Measurements from ENCODE around the gene ZDHHC11B.
"Not testable (repeated sequence)": the region's sequence is repeated elsewhere in the genome, so short reads cannot be mapped to it uniquely, and the experiment has no call there.

The ZDHHC11B gene

DNA sequence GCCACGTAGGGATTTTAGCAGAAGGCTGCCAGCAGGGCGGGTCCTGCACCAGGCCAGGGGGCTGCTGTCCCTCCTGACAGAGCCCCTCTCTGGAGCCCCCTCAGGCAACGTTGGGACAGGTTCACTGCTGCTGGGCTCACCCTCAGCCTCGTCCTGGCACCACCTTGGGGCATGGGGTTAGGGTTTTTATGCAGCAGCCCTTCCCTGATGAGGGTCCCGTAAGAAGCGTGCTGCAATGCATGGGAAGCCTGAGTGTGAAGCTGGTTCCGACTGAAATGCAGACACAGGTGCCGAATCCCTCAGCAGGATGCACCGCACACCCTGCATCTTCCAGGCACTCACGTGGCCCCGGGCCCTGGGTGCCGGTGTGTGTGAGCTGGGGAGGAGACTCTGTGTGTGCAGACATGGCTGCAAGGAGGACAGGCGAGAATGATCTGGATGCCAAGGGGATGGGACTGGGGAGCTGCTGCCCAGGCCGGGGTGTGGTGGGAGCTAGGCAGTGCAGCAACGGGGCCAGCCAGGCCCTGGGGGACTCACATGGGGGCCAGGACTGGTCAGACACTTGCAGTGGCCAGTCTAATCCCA lies 27.1 kb downstream of the ZDHHC11B start:
- Histone ChIP-seq H2BK5ac (ENCODE audit: low read length) (peak overlapping the region; percentile 99), H3K18ac (ENCODE audit: low read length) (peak overlapping the region; percentile 99), H3K23ac (ENCODE audit: low read depth, low read length, poor library complexity) (peak overlapping the region; percentile 50), H3K14ac (ENCODE audit: low read length) (peak overlapping the region; percentile 63), H3K79me1 (ENCODE audit: low read depth, low read length) (peaks cover 4% of the 10 kb centered on the region), H3K4me2 (ENCODE audit: insufficient read depth, low read length, poor library complexity, severe bottlenecking) (no peak overlapping the region), H3K27me3 (ENCODE audit: control insufficient read depth in 3 of 3, insufficient read depth in 3 of 3, low read depth in 1 of 3, low read length in 3 of 3) (no peaks in the 10 kb centered on the region), H2BK15ac (ENCODE audit: low read length) (peak overlapping the region; percentile 76), H3K4me1 (ENCODE audit: control insufficient read depth in 2 of 2, insufficient read depth in 1 of 2, low read depth in 1 of 2, low read length in 2 of 2) (peaks cover 27 to 35% of the 10 kb centered on the region in 2 donors), H4K8ac (ENCODE audit: low read depth, low read length) (peak overlapping the region; percentile 98), H3K4me3 (ENCODE audit: low read length in 2 of 2) (no peak overlapping the region), H3K9me3 (replicated peaks in 1 of 2; ENCODE audit: control insufficient read depth in 2 of 2, insufficient read depth in 1 of 2, low read depth in 1 of 2, low read length in 2 of 2) (peaks cover 0 to 3% of the 10 kb centered on the region in 2 donors), H2AK5ac (ENCODE audit: low read depth, low read length) (peak overlapping the region; percentile 94), H3K4ac (ENCODE audit: low read length) (peak overlapping the region; percentile 94), H3K36me3 (replicated peaks in 1 of 2; ENCODE audit: control insufficient read depth in 2 of 2, insufficient read depth in 2 of 2, low read length in 2 of 2) (no peaks in the 10 kb centered on the region), H2AFZ (ENCODE audit: low read length) (no peak overlapping the region), H4K91ac (ENCODE audit: low read depth, low read length, poor library complexity) (peak overlapping the region; percentile 48), H2BK120ac (ENCODE audit: low read depth, low read length) (peak overlapping the region; percentile 99), H2BK12ac (ENCODE audit: low read length) (peak overlapping the region; percentile 99), H3K27ac (replicated peaks; ENCODE audit: low read length) (peak overlapping the region; percentile 17), H3K9ac (ENCODE audit: low read depth, low read length, poor library complexity) (peak overlapping the region; percentile 79)
- WGBS, 2 donors (ENCODE audit: extremely low coverage in 2 of 2, insufficient read length in 2 of 2, insufficient replicate concordance in 1 of 2): no CpG with 5 or more reads among the region's 15 CpGs
- no peak for DNase-seq (ENCODE audit: low spot score)

DNA sequence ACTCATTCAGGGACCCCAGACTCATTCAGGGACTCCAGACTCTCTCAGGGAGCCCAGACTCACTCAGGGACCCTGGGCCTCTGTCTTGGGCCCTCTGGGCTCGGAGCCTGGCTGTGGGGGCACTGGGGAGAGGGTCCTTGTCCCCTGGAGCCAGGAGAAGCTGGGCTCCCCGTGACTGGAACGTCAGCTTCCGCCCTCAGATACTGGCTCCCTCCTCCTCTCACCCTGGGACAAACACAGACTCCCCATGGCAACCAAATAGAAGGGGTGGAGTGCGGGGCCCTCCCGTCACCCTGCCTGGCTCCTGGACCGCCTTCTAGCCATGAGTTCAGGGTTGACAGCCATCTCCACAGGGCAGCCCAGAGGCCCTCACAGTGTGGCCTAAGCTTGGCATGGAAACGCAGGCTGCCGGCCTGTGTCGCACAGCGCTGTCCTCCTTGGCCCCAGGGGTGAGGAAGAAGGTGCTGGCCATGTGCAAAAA lies 27.6 kb downstream of the ZDHHC11B start:
- peak overlapping the region; percentile 69 for H2AFZ ChIP-seq (ENCODE audit: low read length)
- H3K4me2 ChIP-seq (ENCODE audit: insufficient read depth, low read length, poor library complexity, severe bottlenecking): peak overlapping the region; percentile 29
- DNase-seq (ENCODE audit: low spot score): peak; percentile 46
- H2BK12ac ChIP-seq (ENCODE audit: low read length): peak overlapping the region; percentile 97
- H3K27ac ChIP-seq (replicated peaks; ENCODE audit: low read length): peak overlapping the region; percentile 17
- no peak overlapping the region for H4K8ac ChIP-seq (ENCODE audit: low read depth, low read length)
- no peaks in the 10 kb centered on the region for H3K36me3 ChIP-seq (replicated peaks in 1 of 2; ENCODE audit: control insufficient read depth in 2 of 2, insufficient read depth in 2 of 2, low read length in 2 of 2)
- H3K9ac ChIP-seq (ENCODE audit: low read depth, low read length, poor library complexity): peak overlapping the region; percentile 79
- peak overlapping the region; percentile 99 for H2BK120ac ChIP-seq (ENCODE audit: low read depth, low read length)
- H2BK15ac ChIP-seq (ENCODE audit: low read length): peak overlapping the region; percentile 97
- no CpG with 5 or more reads among the region's 11 CpGs for WGBS, 2 donors (ENCODE audit: extremely low coverage in 2 of 2, insufficient read length in 2 of 2, insufficient replicate concordance in 1 of 2)
- peaks cover 0 to 3% of the 10 kb centered on the region in 2 donors for H3K9me3 ChIP-seq (replicated peaks in 1 of 2; ENCODE audit: control insufficient read depth in 2 of 2, insufficient read depth in 1 of 2, low read depth in 1 of 2, low read length in 2 of 2)
- peaks cover 4% of the 10 kb centered on the region for H3K79me1 ChIP-seq (ENCODE audit: low read depth, low read length)
- no peak overlapping the region for H4K91ac ChIP-seq (ENCODE audit: low read depth, low read length, poor library complexity)
- H3K4ac ChIP-seq (ENCODE audit: low read length): peak overlapping the region; percentile 94
- H3K18ac ChIP-seq (ENCODE audit: low read length): peak overlapping the region; percentile 99
- H2AK5ac ChIP-seq (ENCODE audit: low read depth, low read length): peak overlapping the region; percentile 97
- peak overlapping the region; percentile 99 for H2BK5ac ChIP-seq (ENCODE audit: low read length)
- no peak overlapping the region for H3K4me3 ChIP-seq (ENCODE audit: low read length in 2 of 2)
- no peaks in the 10 kb centered on the region for H3K27me3 ChIP-seq (ENCODE audit: control insufficient read depth in 3 of 3, insufficient read depth in 3 of 3, low read depth in 1 of 3, low read length in 3 of 3)
- H3K4me1 ChIP-seq (ENCODE audit: control insufficient read depth in 2 of 2, insufficient read depth in 1 of 2, low read depth in 1 of 2, low read length in 2 of 2): peaks cover 27 to 35% of the 10 kb centered on the region in 2 donors
- peak overlapping the region; percentile 63 for H3K14ac ChIP-seq (ENCODE audit: low read length)
- peak overlapping the region; percentile 50 for H3K23ac ChIP-seq (ENCODE audit: low read depth, low read length, poor library complexity)

DNA sequence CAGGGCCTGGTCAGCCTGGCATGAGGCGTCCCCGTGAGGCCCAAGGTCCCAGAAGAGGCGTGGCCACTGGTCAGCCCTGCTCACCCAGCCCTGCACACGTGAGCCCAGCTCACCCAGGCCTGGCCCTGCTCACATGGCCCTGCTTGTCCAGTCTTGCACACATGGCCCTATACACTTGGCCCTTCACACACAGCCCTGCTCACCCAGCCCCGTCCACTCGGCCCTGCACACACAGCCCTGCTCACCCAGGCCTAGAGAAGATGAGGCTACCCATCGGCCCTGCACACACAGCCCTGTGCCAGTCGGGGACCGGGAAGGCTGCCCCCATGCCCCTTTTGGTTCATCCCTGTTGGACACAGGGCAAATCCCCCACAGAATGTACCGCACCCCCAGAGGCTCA lies 28.4 kb downstream of the ZDHHC11B start:
- H4K8ac ChIP-seq (ENCODE audit: low read depth, low read length): peak overlapping the region; percentile 84
- H3K18ac ChIP-seq (ENCODE audit: low read length): peak overlapping the region; percentile 100
- H2AFZ ChIP-seq (ENCODE audit: low read length): no peak overlapping the region
- H3K9me3 ChIP-seq (replicated peaks in 1 of 2; ENCODE audit: control insufficient read depth in 2 of 2, insufficient read depth in 1 of 2, low read depth in 1 of 2, low read length in 2 of 2): peaks cover 0 to 2% of the 10 kb centered on the region in 2 donors
- no peak overlapping the region for H3K4me3 ChIP-seq (ENCODE audit: low read length in 2 of 2)
- H3K4me1 ChIP-seq (ENCODE audit: control insufficient read depth in 2 of 2, insufficient read depth in 1 of 2, low read depth in 1 of 2, low read length in 2 of 2): peaks cover 27 to 35% of the 10 kb centered on the region in 2 donors
- no CpG with 5 or more reads among the region's 10 CpGs for WGBS, 2 donors (ENCODE audit: extremely low coverage in 2 of 2, insufficient read length in 2 of 2, insufficient replicate concordance in 1 of 2)
- peak overlapping the region; percentile 53 for H3K9ac ChIP-seq (ENCODE audit: low read depth, low read length, poor library complexity)
- no peak for DNase-seq (ENCODE audit: low spot score)
- H3K23ac ChIP-seq (ENCODE audit: low read depth, low read length, poor library complexity): peak overlapping the region; percentile 77
- H3K27ac ChIP-seq (replicated peaks; ENCODE audit: low read length): no peak overlapping the region
- H2BK5ac ChIP-seq (ENCODE audit: low read length): peak overlapping the region; percentile 99
- H3K4ac ChIP-seq (ENCODE audit: low read length): peak overlapping the region; percentile 100
- peak overlapping the region; percentile 97 for H3K14ac ChIP-seq (ENCODE audit: low read length)
- no peaks in the 10 kb centered on the region for H3K36me3 ChIP-seq (replicated peaks in 1 of 2; ENCODE audit: control insufficient read depth in 2 of 2, insufficient read depth in 2 of 2, low read length in 2 of 2)
- H2BK120ac ChIP-seq (ENCODE audit: low read depth, low read length): peak overlapping the region; percentile 95
- H2BK12ac ChIP-seq (ENCODE audit: low read length): peak overlapping the region; percentile 100
- no peaks in the 10 kb centered on the region for H3K27me3 ChIP-seq (ENCODE audit: control insufficient read depth in 3 of 3, insufficient read depth in 3 of 3, low read depth in 1 of 3, low read length in 3 of 3)
- H2AK5ac ChIP-seq (ENCODE audit: low read depth, low read length): peak overlapping the region; percentile 97
- peaks cover 3% of the 10 kb centered on the region for H3K79me1 ChIP-seq (ENCODE audit: low read depth, low read length)
- H3K4me2 ChIP-seq (ENCODE audit: insufficient read depth, low read length, poor library complexity, severe bottlenecking): no peak overlapping the region
- H2BK15ac ChIP-seq (ENCODE audit: low read length): peak overlapping the region; percentile 97
- peak overlapping the region; percentile 68 for H4K91ac ChIP-seq (ENCODE audit: low read depth, low read length, poor library complexity)

DNA sequence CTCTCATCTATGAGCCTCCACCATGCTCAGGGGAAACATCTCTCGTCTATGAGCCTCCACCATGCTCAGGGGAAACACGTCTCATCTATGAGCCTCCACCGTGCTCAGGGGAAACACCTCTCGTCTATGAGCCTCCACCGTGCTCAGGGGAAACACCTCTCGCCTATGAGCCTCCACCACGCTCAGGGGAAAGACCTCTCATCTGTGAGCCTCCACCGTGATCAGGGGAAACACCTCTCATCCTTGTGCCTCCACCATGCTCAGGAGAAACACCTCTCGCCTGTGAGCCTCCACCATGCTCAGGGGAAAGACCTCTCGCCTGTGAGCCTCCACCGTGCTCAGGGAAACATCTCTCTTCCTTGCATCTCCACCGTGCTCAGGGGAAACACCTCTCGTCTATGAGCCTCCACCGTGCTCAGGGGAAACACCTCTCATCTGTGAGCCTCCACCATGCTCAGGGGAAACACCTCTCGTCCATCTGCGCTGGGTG lies 30.3 kb downstream of the ZDHHC11B start:
- H3K23ac ChIP-seq (ENCODE audit: low read depth, low read length, poor library complexity): peak overlapping the region; percentile 0
- H3K4me3 ChIP-seq (ENCODE audit: low read length in 2 of 2); H3K9me3 ChIP-seq (replicated peaks in 1 of 2; ENCODE audit: control insufficient read depth in 2 of 2, insufficient read depth in 1 of 2, low read depth in 1 of 2, low read length in 2 of 2); H2AFZ ChIP-seq (ENCODE audit: low read length); H3K9ac ChIP-seq (ENCODE audit: low read depth, low read length, poor library complexity); H4K91ac ChIP-seq (ENCODE audit: low read depth, low read length, poor library complexity); H3K36me3 ChIP-seq (replicated peaks in 1 of 2; ENCODE audit: control insufficient read depth in 2 of 2, insufficient read depth in 2 of 2, low read length in 2 of 2); H2BK12ac ChIP-seq (ENCODE audit: low read length); H3K4me2 ChIP-seq (ENCODE audit: insufficient read depth, low read length, poor library complexity, severe bottlenecking); H3K27ac ChIP-seq (replicated peaks; ENCODE audit: low read length); H3K27me3 ChIP-seq (ENCODE audit: control insufficient read depth in 3 of 3, insufficient read depth in 3 of 3, low read depth in 1 of 3, low read length in 3 of 3); H2AK5ac ChIP-seq (ENCODE audit: low read depth, low read length); H4K8ac ChIP-seq (ENCODE audit: low read depth, low read length); H2BK5ac ChIP-seq (ENCODE audit: low read length); H3K18ac ChIP-seq (ENCODE audit: low read length); DNase-seq (ENCODE audit: low spot score); H2BK120ac ChIP-seq (ENCODE audit: low read depth, low read length); H2BK15ac ChIP-seq (ENCODE audit: low read length); H3K79me1 ChIP-seq (ENCODE audit: low read depth, low read length): not testable (repeated sequence)
- H3K4me1 ChIP-seq (ENCODE audit: control insufficient read depth in 2 of 2, insufficient read depth in 1 of 2, low read depth in 1 of 2, low read length in 2 of 2): peaks cover 24 to 31% of the 10 kb centered on the region in 2 donors
- H3K4ac ChIP-seq (ENCODE audit: low read length): peak overlapping the region; percentile 7
- peak overlapping the region; percentile 5 for H3K14ac ChIP-seq (ENCODE audit: low read length)
- no CpG with 5 or more reads among the region's 16 CpGs for WGBS, 2 donors (ENCODE audit: extremely low coverage in 2 of 2, insufficient read length in 2 of 2, insufficient replicate concordance in 1 of 2)
